KMS-11 (cell line): ENCODE data around the gene FOXJ3.

Source experiments
- H2AFZ ChIP-seq: fragments of 200-600 bp; sonication (generic); 2 replicates; pipeline ENCODE4 v1.6.1; 2016; ENCODE audit warnings: antibody characterized with exemption, mixed run types, low read depth
- H3K27ac ChIP-seq: fragments of 200-600 bp; sonication (generic); 2 replicates; pipeline ENCODE4 v1.6.1; 2016; ENCODE audit warnings: mild to moderate bottlenecking, mixed run types
- H3K27me3 ChIP-seq: fragments of 200-600 bp; sonication (generic); 2 replicates; pipeline ENCODE4 v1.6.1; 2017; ENCODE audit warnings: mild to moderate bottlenecking, low read depth, mixed run types, moderate library complexity; ENCODE audit not compliant: insufficient read depth
- H3K36me3 ChIP-seq: fragments of 200-600 bp; sonication (generic); 2 replicates; pipeline ENCODE4 v1.6.1; 2017; ENCODE audit warnings: mild to moderate bottlenecking, mixed run types; ENCODE audit not compliant: insufficient read depth
- H3K4me1 ChIP-seq: fragments of 200-600 bp; sonication (generic); 2 replicates; pipeline ENCODE4 v1.6.1; 2016; ENCODE audit warnings: mild to moderate bottlenecking, low read depth, mixed run types; ENCODE audit not compliant: poor library complexity, severe bottlenecking
- H3K4me2 ChIP-seq: fragments of 200-600 bp; sonication (generic); 2 replicates; pipeline ENCODE4 v1.7.0; 2016; ENCODE audit warnings: mild to moderate bottlenecking, mixed run types
- H3K4me3 ChIP-seq: fragments of 200-600 bp; sonication (generic); IDR thresholded peaks from 2 replicates; pipeline ENCODE4 v1.6.1; 2017; ENCODE audit warnings: low read depth, low read length, mixed read lengths; ENCODE audit not compliant: insufficient read depth
- H3K79me2 ChIP-seq: fragments of 200-600 bp; sonication (generic); 2 replicates; pipeline ENCODE4 v1.6.1; 2016; ENCODE audit warnings: low read depth, mixed run types; ENCODE audit not compliant: insufficient read depth
- H3K9ac ChIP-seq: fragments of 200-600 bp; sonication (generic); 2 replicates; pipeline ENCODE4 v1.6.1; 2016; ENCODE audit warnings: mild to moderate bottlenecking, mixed run types
- H4K20me1 ChIP-seq: fragments of 200-600 bp; sonication (generic); 2 replicates; pipeline ENCODE4 v1.6.1; 2016; ENCODE audit warnings: mild to moderate bottlenecking, mixed run types; ENCODE audit not compliant: insufficient read depth
- CTCF ChIP-seq: fragments of 200-600 bp; sonication (generic); conservative IDR thresholded peaks from 2 replicates; pipeline ENCODE4 v1.6.1; 2017; ENCODE audit warnings: low read depth, mild to moderate bottlenecking, antibody characterized with exemption, low read length, moderate library complexity, mixed read lengths

Gene FOXJ3

GRCh38 chr1:42332877-42333276 lies 2.2 kb downstream of the FOXJ3 start:
- no peak for TF ChIP-seq CTCF
- H3K27me3 ChIP-seq: no peaks in the 10 kb centered on the region
- peak overlapping the region; percentile 76; the same call in 1 of the 2 replicates for H3K4me2 ChIP-seq
- H3K4me3 ChIP-seq: no peak overlapping the region
- H4K20me1 ChIP-seq: peaks cover 7% of the 10 kb centered on the region
- no peak overlapping the region for H2AFZ ChIP-seq
- H3K79me2 ChIP-seq: peaks cover 70% of the 10 kb centered on the region
- H3K9ac ChIP-seq: no peak overlapping the region
- H3K4me1 ChIP-seq: peaks cover 17% of the 10 kb centered on the region
- no peak overlapping the region for H3K27ac ChIP-seq
- H3K36me3 ChIP-seq: no peaks in the 10 kb centered on the region

DNA sequence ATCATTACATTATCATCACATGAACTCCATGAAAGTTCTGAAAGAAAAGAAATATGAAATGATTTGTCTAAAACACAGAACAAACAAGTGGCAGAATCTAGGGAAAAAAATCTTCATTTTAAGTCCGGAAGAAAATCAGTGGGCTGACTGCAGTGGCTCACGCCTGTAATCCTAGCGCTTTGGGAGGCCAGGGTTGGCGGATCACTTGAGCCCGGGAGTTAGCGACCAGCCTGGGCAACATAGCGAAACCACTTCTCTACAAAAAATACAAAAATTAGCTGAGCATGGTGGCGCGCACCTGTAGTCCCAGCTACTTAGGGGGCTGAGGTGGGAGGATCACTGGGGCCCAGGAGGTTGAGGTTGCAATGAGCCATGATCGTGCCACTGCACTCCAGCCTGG lies 4.8 kb downstream of the FOXJ3 start:
- Histone ChIP-seq H3K4me1 (peaks cover 11% of the 10 kb centered on the region), H2AFZ (no peak overlapping the region), H3K4me2 (no peak overlapping the region), H3K4me3 (no peak overlapping the region), H3K27me3 (no peaks in the 10 kb centered on the region), H3K27ac (no peak overlapping the region), H3K36me3 (no peaks in the 10 kb centered on the region), H3K79me2 (peaks cover 97% of the 10 kb centered on the region), H4K20me1 (peaks cover 10% of the 10 kb centered on the region), H3K9ac (no peak overlapping the region)
- TF ChIP-seq CTCF: no peak

DNA sequence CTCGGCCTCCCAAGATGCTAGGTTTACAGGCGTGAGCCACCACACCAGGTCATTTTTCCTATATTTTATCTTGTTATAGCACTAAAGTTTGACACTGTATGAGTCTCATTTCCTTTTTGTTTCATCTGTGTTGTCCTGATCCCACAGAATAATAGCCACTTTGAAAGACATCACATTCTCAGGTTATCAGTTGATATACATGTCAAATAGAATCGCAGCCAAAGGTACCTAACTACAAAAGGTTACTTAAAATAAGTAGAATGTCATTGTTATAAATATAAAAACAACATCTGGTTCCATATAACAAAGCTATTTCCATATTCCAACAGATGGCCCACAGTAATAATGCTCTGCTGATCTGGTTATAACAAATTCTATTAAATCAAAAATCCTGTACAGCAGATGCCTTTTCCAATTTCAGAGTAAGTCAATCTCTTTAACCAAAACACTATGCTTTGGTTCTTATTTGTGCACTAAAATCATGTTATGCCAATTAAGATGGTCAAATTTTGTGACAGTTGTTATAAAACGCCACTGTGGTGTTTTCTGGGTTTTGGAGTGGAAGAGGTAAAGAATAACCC lies 6.0 kb downstream of the FOXJ3 start:
- Histone ChIP-seq H3K4me2 (no peak overlapping the region), H3K27me3 (no peaks in the 10 kb centered on the region), H4K20me1 (peaks cover 10% of the 10 kb centered on the region), H3K4me1 (peaks cover 11% of the 10 kb centered on the region), H3K27ac (no peak overlapping the region), H3K9ac (no peak overlapping the region), H3K36me3 (no peaks in the 10 kb centered on the region), H3K79me2 (peaks cover 98% of the 10 kb centered on the region), H2AFZ (no peak overlapping the region), H3K4me3 (no peak overlapping the region)
- no peak for TF ChIP-seq CTCF

GRCh38 chr1:42328047-42328625 lies 6.9 kb downstream of the FOXJ3 start:
- no peak for TF ChIP-seq CTCF
- Histone ChIP-seq H3K36me3 (no peaks in the 10 kb centered on the region), H3K27me3 (no peaks in the 10 kb centered on the region), H3K9ac (no peak overlapping the region), H3K27ac (no peak overlapping the region), H3K4me2 (no peak overlapping the region), H2AFZ (no peak overlapping the region), H4K20me1 (peaks cover 10% of the 10 kb centered on the region), H3K79me2 (peaks cover 94% of the 10 kb centered on the region), H3K4me1 (peaks cover 6% of the 10 kb centered on the region), H3K4me3 (no peak overlapping the region)
